A549 (cell line): ENCODE measurements around the gene SND1. TPM values are rescaled to one million over a fixed set of nuclear protein-coding genes. Genes with fewer than 3 reads are reported as not detected.

Experiments
- ATAC-seq, 2 experiments: fragments of 200-7000 bp in 1 of 2; fragments of >200 bp in 1 of 2; cut with Nextera tagmentation in 1 of 2; cut with Tn5 transposase in 1 of 2; 3 replicates each; pipeline versions ENCODE4 v1.8.0 to v1.9.1; 2018 to 2020; ENCODE audit warnings: mild to moderate bottlenecking in 1 of 2, moderate library complexity in 1 of 2
- CTCF ChIA-PET: fragments of 300-600 bp; sonication (Branson Sonifier 250); formaldehyde crosslinking; extraction: SDS; loops from one replicate; lab custom pipeline; 2021; ENCODE audit warnings: antibody characterized with exemption, inconsistent platforms; lab: Yijun Ruan, JAX
- POLR2A ChIA-PET: fragments of 350-600 bp; formaldehyde crosslinking; extraction: SDS; loops from one replicate; lab custom pipeline; 2021; ENCODE audit warnings: antibody characterized with exemption, inconsistent platforms; lab: Yijun Ruan, JAX
- DNase-seq, 2 experiments: peaks; one replicate each; pipeline versions ENCODE4 v3.0.0 to v3.0.0-alpha.2; 2011 to 2016; ENCODE audit warnings: low read depth in 1 of 2, low spot score in 1 of 2
- FAIRE-seq: peaks from 2 replicates; lab custom pipeline; 2011; peaks lifted over from hg19 to GRCh38; lab: Jason Lieb, UNC
- H3K27ac ChIP-seq, 2 experiments: fragments of >200 bp; sonication (Bioruptor Twin); formaldehyde crosslinking; 3 replicates each; pipeline ENCODE4 v1.5.1; 2016 to 2017
- H3K4me1 ChIP-seq: fragments of >200 bp; sonication (Bioruptor Twin); formaldehyde crosslinking; 3 replicates; pipeline ENCODE4 v1.6.1; 2016
- H3K4me2 ChIP-seq: fragments of >200 bp; sonication (Bioruptor Twin); formaldehyde crosslinking; 3 replicates; pipeline ENCODE4 v1.6.1; 2016
- H3K4me3 ChIP-seq: fragments of >200 bp; sonication (Bioruptor Twin); formaldehyde crosslinking; 3 replicates; pipeline ENCODE4 v1.5.1; 2016
- H3K9me3 ChIP-seq: fragments of >200 bp; sonication (Bioruptor Twin); formaldehyde crosslinking; 3 replicates; pipeline ENCODE4 v1.6.1; 2016
- ATOH8 ChIP-seq: fragments of 250-450 bp; sonication (Bioruptor Pico); IDR thresholded peaks from 2 replicates; pipeline ENCODE4 v1.5.0; 2020; ENCODE audit warnings: low read depth, mild to moderate bottlenecking, moderate library complexity
- CBX2 ChIP-seq: fragments of 200-600 bp; sonication (generic); IDR thresholded peaks from 2 replicates; pipeline ENCODE4 v1.6.1; 2016; ENCODE audit warnings: low read depth, mild to moderate bottlenecking, borderline replicate concordance
- CBX8 ChIP-seq: fragments of 200-600 bp; sonication (generic); IDR thresholded peaks from 2 replicates; pipeline ENCODE4 v1.6.1; 2016
- FOSB ChIP-seq: fragments of 250-450 bp; sonication (Bioruptor Pico); IDR thresholded peaks from 2 replicates; pipeline ENCODE4 v1.5.0; 2020; ENCODE audit warnings: mild to moderate bottlenecking, moderate library complexity
- FOSL2 ChIP-seq, 2 experiments: fragments of 450-650 bp in 1 of 2; fragments of >200 bp in 1 of 2; sonication (Bioruptor Twin) in 1 of 2; formaldehyde crosslinking; IDR thresholded peaks; 2 replicates each; pipeline versions ENCODE4 v1.5.0 to v1.6.1; 2016 to 2020; ENCODE audit warnings: mild to moderate bottlenecking in 1 of 2, moderate library complexity in 1 of 2
- FOXS1 ChIP-seq: fragments of 250-450 bp; sonication (Bioruptor Pico); IDR thresholded peaks from 2 replicates; pipeline ENCODE4 v1.5.0; 2020; ENCODE audit warnings: mild to moderate bottlenecking, moderate library complexity
- HEYL ChIP-seq: fragments of 250-450 bp; sonication (Bioruptor Pico); IDR thresholded peaks from 2 replicates; pipeline ENCODE4 v1.8.0; 2021; ENCODE audit warnings: mild to moderate bottlenecking, moderate library complexity
- HOXA7 ChIP-seq: fragments of 250-450 bp; sonication (Bioruptor Pico); IDR thresholded peaks from 2 replicates; pipeline ENCODE4 v1.5.0; 2020; ENCODE audit warnings: mild to moderate bottlenecking, moderate library complexity
- HOXB5 ChIP-seq: fragments of 250-450 bp; sonication (Bioruptor Pico); IDR thresholded peaks from 2 replicates; pipeline ENCODE4 v1.5.0; 2020; ENCODE audit warnings: mild to moderate bottlenecking, moderate library complexity
- JUN ChIP-seq, 2 experiments: fragments of >200 bp; sonication (Bioruptor Twin); formaldehyde crosslinking; IDR thresholded peaks; 2 replicates in 1 of 2; 3 replicates in 1 of 2; pipeline ENCODE4 v1.6.1; 2016 to 2017
- KDM1A ChIP-seq: fragments of 200-600 bp; sonication (generic); IDR thresholded peaks from 2 replicates; pipeline ENCODE4 v1.6.1; 2016; ENCODE audit warnings: low read depth, mild to moderate bottlenecking
- KDM5A ChIP-seq: fragments of 200-600 bp; sonication (generic); IDR thresholded peaks from 2 replicates; pipeline ENCODE4 v1.6.1; 2016; ENCODE audit warnings: antibody characterized with exemption, mild to moderate bottlenecking
- MYC ChIP-seq: IDR thresholded peaks from 2 replicates; pipeline ENCODE4 v1.6.1; 2012; ENCODE audit warnings: mild to moderate bottlenecking, inconsistent platforms, low read length, improper control_type of control experiment, borderline replicate concordance
- NR3C1 ChIP-seq: fragments of >200 bp; sonication (Bioruptor Twin); formaldehyde crosslinking; IDR thresholded peaks from 3 replicates; pipeline ENCODE4 v1.6.1; 2017
- PHF8 ChIP-seq: fragments of 200-600 bp; sonication (generic); IDR thresholded peaks from 2 replicates; pipeline ENCODE4 v1.6.1; 2016; ENCODE audit warnings: low read depth, mild to moderate bottlenecking, antibody characterized with exemption, moderate library complexity, borderline replicate concordance
- POLR2A ChIP-seq: IDR thresholded peaks from 2 replicates; pipeline ENCODE4 v1.6.1; 2012; ENCODE audit warnings: mild to moderate bottlenecking, low read length
- POLR2AphosphoS2 ChIP-seq: conservative IDR thresholded peaks from 2 replicates; pipeline ENCODE4 v1.6.1; 2012; ENCODE audit warnings: low read length, improper control_type of control experiment, inconsistent platforms
- RARB ChIP-seq: fragments of 250-450 bp; sonication (Bioruptor Pico); IDR thresholded peaks from 2 replicates; pipeline ENCODE4 v1.8.0; 2021; ENCODE audit warnings: mild to moderate bottlenecking, moderate library complexity
- REST ChIP-seq: fragments of 200-600 bp; sonication (generic); IDR thresholded peaks from 2 replicates; pipeline ENCODE4 v1.6.1; 2016; ENCODE audit warnings: antibody characterized with exemption, mild to moderate bottlenecking, moderate library complexity
- RNF2 ChIP-seq: fragments of 200-600 bp; sonication (generic); IDR thresholded peaks from 2 replicates; pipeline ENCODE4 v1.6.1; 2016; ENCODE audit warnings: low read depth, mild to moderate bottlenecking, antibody characterized with exemption, moderate library complexity, borderline replicate concordance
- SREBF2 ChIP-seq: fragments of 450-650 bp; IDR thresholded peaks from 2 replicates; pipeline ENCODE4 v1.6.1; 2014; ENCODE audit warnings: mild to moderate bottlenecking, moderate library complexity
- ZFP36 ChIP-seq: fragments of 450-650 bp; IDR thresholded peaks from 2 replicates; pipeline ENCODE4 v1.6.1; 2014; ENCODE audit warnings: borderline replicate concordance; ENCODE audit not compliant: partially characterized antibody
- polyA plus RNA-seq, 4 experiments: library from polyadenylated mRNA; depleted of rRNA in 3 of 4; stranded (reverse); fragments of >200 nt; fragmentation: RNase III in 1 of 4; extraction: RNeasy Plus Mini Kit Qiagen cat#74134 plus additional on column Dnase treatment in 1 of 4; gene quantifications; 2 replicates in 3 of 4; 3 replicates in 1 of 4; pipeline ENCODE4 v1.2.3, GENCODE V29; 2011 to 2017
- TF ChIP-seq, protein P1 (sequence below): fragments of 150-350 bp; IDR thresholded peaks from 2 replicates; pipeline ENCODE4 v1.6.1; 2014; ENCODE audit warnings: low read depth, mild to moderate bottlenecking, low read length
- TF ChIP-seq, protein P2 (sequence below): fragments of >200 bp; sonication (Bioruptor Twin); formaldehyde crosslinking; IDR thresholded peaks from 3 replicates; pipeline ENCODE4 v1.6.1; 2016

SND1 gene
- polyA plus RNA-seq, 2 of the 4 experiments (the other 2 are of a cell fraction), result 102 to 138 TPM

DNA sequence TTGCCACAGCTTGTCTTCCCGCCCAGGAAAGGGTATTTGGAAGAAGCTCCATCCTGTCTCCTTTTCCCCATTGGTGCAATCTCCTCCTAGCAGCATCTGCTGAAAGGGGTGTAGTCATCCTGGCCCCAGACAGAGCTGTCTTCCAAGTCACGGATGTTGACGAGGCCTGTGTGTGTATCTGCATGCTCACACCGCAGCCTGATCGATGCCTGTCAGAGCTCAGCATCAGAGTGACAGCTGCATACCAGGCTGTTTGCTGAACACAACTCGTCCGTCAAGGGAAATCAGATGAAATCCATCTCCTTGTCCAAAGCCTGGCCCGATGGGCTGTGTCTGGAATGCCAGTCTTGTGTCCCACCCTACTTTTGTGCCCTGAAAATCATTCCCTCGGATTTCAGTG is 400.4 kb downstream of the SND1 start (continued):
- TF ChIP-seq REST, result no peak
- TF ChIP-seq POLR2AphosphoS2, result no peak
- TF ChIP-seq CBX2, result no peak
- no peak for TF ChIP-seq PHF8
- no peak for TF ChIP-seq HOXA7
- TF ChIP-seq HEYL (CRISPR knock-in tag), result no peak
- TF ChIP-seq, protein P1, sequence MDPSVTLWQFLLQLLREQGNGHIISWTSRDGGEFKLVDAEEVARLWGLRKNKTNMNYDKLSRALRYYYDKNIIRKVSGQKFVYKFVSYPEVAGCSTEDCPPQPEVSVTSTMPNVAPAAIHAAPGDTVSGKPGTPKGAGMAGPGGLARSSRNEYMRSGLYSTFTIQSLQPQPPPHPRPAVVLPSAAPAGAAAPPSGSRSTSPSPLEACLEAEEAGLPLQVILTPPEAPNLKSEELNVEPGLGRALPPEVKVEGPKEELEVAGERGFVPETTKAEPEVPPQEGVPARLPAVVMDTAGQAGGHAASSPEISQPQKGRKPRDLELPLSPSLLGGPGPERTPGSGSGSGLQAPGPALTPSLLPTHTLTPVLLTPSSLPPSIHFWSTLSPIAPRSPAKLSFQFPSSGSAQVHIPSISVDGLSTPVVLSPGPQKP, result no peak
- TF ChIP-seq HOXB5 (CRISPR knock-in tag), result no peak
- TF ChIP-seq KDM1A, result no peak
- TF ChIP-seq RNF2, result no peak
- TF ChIP-seq POLR2A, result no peak

- H3K4me3 ChIP-seq, result no peak overlapping the region
- ATAC-seq (no peak), DNase-seq (no peak), FAIRE-seq (no peak)
- H3K9me3 ChIP-seq, result no peaks in the 10 kb centered on the region
- ChIA-PET CTCF (no interaction called here), POLR2A (no interaction called here)
- no peak overlapping the region for H3K27ac ChIP-seq
- no peaks in the 10 kb centered on the region for H3K4me1 ChIP-seq
- TF ChIP-seq ATOH8, result no peak
- TF ChIP-seq CBX8, result no peak
- TF ChIP-seq POLR2AphosphoS2, result no peak
- TF ChIP-seq RARB, result no peak
- no peak for TF ChIP-seq FOSL2 (IDR thresholded peaks at IDR 0.05)
- TF ChIP-seq FOSL2 (CRISPR knock-in tag; IDR thresholded peaks at IDR 0.05), result no peak
- TF ChIP-seq NR3C1, result no peak
- no peak for TF ChIP-seq JUN (IDR thresholded peaks at IDR 0.05)
- no peak for TF ChIP-seq SREBF2
- TF ChIP-seq KDM5A, result no peak
- no peak for TF ChIP-seq ZFP36
- TF ChIP-seq, protein P2, sequence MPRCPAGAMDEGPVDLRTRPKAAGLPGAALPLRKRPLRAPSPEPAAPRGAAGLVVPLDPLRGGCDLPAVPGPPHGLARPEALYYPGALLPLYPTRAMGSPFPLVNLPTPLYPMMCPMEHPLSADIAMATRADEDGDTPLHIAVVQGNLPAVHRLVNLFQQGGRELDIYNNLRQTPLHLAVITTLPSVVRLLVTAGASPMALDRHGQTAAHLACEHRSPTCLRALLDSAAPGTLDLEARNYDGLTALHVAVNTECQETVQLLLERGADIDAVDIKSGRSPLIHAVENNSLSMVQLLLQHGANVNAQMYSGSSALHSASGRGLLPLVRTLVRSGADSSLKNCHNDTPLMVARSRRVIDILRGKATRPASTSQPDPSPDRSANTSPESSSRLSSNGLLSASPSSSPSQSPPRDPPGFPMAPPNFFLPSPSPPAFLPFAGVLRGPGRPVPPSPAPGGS, result no peak
- no peak for TF ChIP-seq CBX2
- no peak for TF ChIP-seq POLR2A
- TF ChIP-seq FOXS1 (CRISPR knock-in tag), result no peak
- no peak for TF ChIP-seq HEYL (CRISPR knock-in tag)
- no peak for TF ChIP-seq HOXA7
- no peak for TF ChIP-seq MYC
- no peak for TF ChIP-seq FOSB (CRISPR knock-in tag)
- H3K4me2 ChIP-seq, result no peak overlapping the region
Observed at GRCh38 chr7:128053023-128053422, 401.0 kb downstream of the SND1 start.
